VCaP (cell line): ENCODE results near the gene PLCB4.

Source experiments
- H3K27ac ChIP-seq: fragments of 450-650 bp; 2 replicates; pipeline ENCODE4 v1.5.1; 2017
- CTCF ChIP-seq: fragments of 450-650 bp; conservative IDR thresholded peaks from 2 replicates; pipeline ENCODE4 v1.5.1; 2017; ENCODE audit warnings: mild to moderate bottlenecking, moderate library complexity

Gene PLCB4

DNA sequence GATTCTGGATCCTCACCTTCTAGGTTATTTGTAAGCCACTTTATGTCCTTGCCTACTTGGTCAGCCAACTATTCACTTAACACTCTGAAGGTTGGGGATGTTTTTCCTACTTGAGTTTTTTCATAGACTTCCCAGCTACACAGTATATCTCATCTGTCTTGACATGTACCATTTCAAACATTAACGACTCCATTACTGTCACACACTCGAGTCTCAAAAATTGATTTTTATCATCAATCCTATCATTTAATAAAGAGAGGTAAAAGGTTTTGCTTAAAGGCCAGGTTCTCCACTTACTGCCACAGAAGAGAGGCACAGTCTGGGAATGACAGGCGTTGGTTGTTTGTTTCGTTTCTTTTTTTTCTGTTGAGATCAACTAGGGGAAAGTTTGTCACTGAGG, 407.3 kb downstream of the PLCB4 start:
- no peak overlapping the region for H3K27ac ChIP-seq
- no peak for TF ChIP-seq CTCF

DNA sequence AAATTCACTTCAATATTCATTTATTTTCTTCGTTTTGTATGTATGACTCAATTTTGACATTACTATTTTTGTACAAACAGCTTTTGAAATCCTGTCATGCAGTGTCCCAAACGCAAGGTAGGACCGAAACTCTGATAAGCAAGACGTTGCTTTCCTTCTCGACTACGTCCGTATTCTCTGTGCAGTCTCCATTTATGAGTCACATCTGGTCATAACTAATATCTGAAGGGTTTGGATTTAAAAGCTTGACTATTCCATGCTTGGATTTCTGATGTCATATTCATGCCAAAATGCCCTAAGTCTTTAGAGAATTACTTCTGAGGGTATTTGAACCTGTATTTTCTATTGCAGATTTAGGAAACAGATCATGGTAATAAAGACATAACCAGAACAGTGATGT, 407.8 kb downstream of the PLCB4 start:
- no peak for TF ChIP-seq CTCF
- H3K27ac ChIP-seq: no peak overlapping the region

- no peak for TF ChIP-seq CTCF
- no peak overlapping the region for H3K27ac ChIP-seq
Measured at GRCh38 chr20:9478771-9479170, 409.9 kb downstream of the PLCB4 start.

DNA sequence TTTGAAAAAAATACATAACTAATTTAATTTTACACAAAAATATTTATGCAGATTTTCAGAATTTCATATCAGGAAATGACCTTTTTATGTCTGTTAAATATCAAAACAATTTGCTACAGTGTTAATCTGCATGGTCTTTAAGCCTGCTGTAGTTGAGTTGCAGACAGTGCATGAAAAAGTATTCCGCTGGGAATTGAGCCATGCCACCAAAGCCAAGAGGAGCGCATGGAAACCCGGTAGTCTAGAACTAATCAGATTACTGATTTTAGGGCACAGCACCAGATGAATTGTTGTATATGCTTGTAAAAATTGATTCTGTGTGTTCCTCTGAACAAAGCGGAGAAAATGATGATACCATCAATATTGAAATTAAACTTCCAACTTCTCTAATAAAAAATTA, 411.2 kb downstream of the PLCB4 start:
- no peak for TF ChIP-seq CTCF
- H3K27ac ChIP-seq: no peak overlapping the region

GRCh38 chr20:9482180-9482579, 413.3 kb downstream of the PLCB4 start:
- no peak for TF ChIP-seq CTCF
- no peak overlapping the region for H3K27ac ChIP-seq

DNA sequence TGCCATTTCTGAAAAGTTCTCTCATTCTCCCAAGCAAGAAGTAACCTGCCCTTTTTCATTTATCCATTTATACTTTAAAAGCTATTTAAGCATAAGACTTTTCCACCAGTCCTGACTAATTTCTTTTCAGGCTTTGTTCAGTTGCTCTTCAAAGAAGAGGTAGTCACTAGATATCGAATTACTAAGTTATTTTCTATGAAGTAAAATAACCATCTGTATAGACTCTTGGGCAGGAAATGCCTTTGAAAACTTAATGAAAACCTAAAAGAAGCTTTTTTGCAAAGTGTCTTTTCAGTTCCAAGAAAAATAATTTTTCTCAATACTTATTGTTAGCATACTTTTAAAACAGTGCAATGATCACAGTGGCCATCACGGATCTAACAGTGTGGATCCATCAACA, 414.2 kb downstream of the PLCB4 start:
- no peak for TF ChIP-seq CTCF
- H3K27ac ChIP-seq: no peak overlapping the region

DNA sequence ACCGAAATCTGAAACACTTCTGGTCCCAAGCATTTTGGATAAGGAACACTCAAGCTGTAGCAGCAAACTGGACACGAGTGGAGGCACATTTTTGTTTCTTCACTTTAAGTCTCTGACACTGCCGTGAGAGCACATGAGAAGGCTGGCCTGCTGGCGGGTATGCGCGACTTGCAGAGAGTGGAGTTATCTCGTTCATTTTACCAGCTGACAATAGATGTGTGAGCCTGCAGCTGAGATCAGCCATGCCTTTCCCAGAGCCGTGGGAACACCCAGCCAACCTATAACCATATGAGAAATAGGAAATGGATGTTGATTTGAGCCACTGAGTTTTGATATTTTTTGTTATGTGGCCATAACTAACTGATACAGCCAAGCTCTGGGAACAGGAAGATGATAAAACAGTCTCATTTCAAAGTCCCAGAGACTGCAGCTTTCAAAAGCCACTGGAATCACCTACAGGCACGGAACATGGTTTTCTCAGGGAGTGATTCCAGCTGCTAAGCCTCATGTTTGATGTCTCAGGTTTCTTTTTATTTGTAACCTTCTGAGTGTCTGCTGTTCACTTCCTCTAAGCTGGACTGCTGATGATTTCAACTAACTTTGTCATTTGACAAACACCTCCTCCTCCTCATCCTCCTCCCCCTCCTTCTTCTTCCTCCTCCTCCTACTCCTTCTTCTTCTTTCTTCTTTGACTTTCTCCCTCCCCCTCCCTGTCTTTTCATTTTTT, 416.9 kb downstream of the PLCB4 start:
- no peak for TF ChIP-seq CTCF
- H3K27ac ChIP-seq: no peak overlapping the region
